HEK293T (cell line): ENCODE measurements around the gene IDH3A.

Experiments
- CTCF ChIA-PET: fragments of 350-600 bp; formaldehyde crosslinking; extraction: SDS; loops from one replicate; lab custom pipeline; 2021; ENCODE audit warnings: antibody characterized with exemption, inconsistent platforms; lab: Yijun Ruan, JAX
- POLR2A ChIA-PET: fragments of 350-600 bp; formaldehyde crosslinking; extraction: SDS; loops from one replicate; lab custom pipeline; 2020; ENCODE audit warnings: antibody characterized with exemption, inconsistent platforms; lab: Yijun Ruan, JAX
- DNase-seq: peaks from one replicate; pipeline ENCODE4 v3.0.0; 2012; ENCODE audit warnings: mixed read lengths; ENCODE audit errors: extremely low spot score
- ARNT ChIP-seq: fragments of 450-650 bp; IDR thresholded peaks from 2 replicates; pipeline ENCODE4 v1.6.1; 2017; ENCODE audit warnings: mild to moderate bottlenecking
- BHLHE40 ChIP-seq: fragments of 450-650 bp; IDR thresholded peaks from 2 replicates; pipeline ENCODE4 v1.6.1; 2016; ENCODE audit warnings: mild to moderate bottlenecking, moderate library complexity, borderline replicate concordance
- CTBP1 ChIP-seq: fragments of 450-650 bp; IDR thresholded peaks from 2 replicates; pipeline ENCODE4 v1.6.1; 2016; ENCODE audit warnings: borderline replicate concordance
- ELF4 ChIP-seq: fragments of 450-650 bp; IDR thresholded peaks from 2 replicates; pipeline ENCODE4 v1.6.1; 2017; ENCODE audit warnings: antibody characterized with exemption
- FOXA1 ChIP-seq: fragments of 450-650 bp; IDR thresholded peaks from 2 replicates; pipeline ENCODE4 v1.6.1; 2016; ENCODE audit warnings: mild to moderate bottlenecking
- FOXK2 ChIP-seq: fragments of 450-650 bp; IDR thresholded peaks from 2 replicates; pipeline ENCODE4 v1.6.1; 2016; ENCODE audit warnings: mild to moderate bottlenecking
- FOXM1 ChIP-seq: fragments of 450-650 bp; IDR thresholded peaks from 2 replicates; pipeline ENCODE4 v1.6.1; 2017; ENCODE audit warnings: mild to moderate bottlenecking, borderline replicate concordance
- HDGF ChIP-seq: fragments of 450-650 bp; IDR thresholded peaks from 2 replicates; pipeline ENCODE4 v1.6.1; 2017; ENCODE audit warnings: antibody characterized with exemption, borderline replicate concordance
- L3MBTL2 ChIP-seq: fragments of 450-650 bp; conservative IDR thresholded peaks from 2 replicates; pipeline ENCODE4 v1.6.1; 2016; ENCODE audit warnings: mild to moderate bottlenecking
- LEF1 ChIP-seq: fragments of 450-650 bp; IDR thresholded peaks from 2 replicates; pipeline ENCODE4 v1.6.1; 2017; ENCODE audit warnings: mild to moderate bottlenecking, borderline replicate concordance
- NFRKB ChIP-seq: fragments of 450-650 bp; IDR thresholded peaks from 2 replicates; pipeline ENCODE4 v1.6.1; 2016; ENCODE audit warnings: mild to moderate bottlenecking, moderate library complexity
- PKNOX1 ChIP-seq: fragments of 450-650 bp; IDR thresholded peaks from 2 replicates; pipeline ENCODE4 v1.6.1; 2016
- SP1 ChIP-seq: fragments of 450-650 bp; IDR thresholded peaks from 2 replicates; pipeline ENCODE4 v1.6.1; 2017
- SUZ12 ChIP-seq: fragments of 450-650 bp; IDR thresholded peaks from 2 replicates; pipeline ENCODE4 v1.6.1; 2016; ENCODE audit warnings: mild to moderate bottlenecking
- TARDBP ChIP-seq: fragments of 450-650 bp; IDR thresholded peaks from 2 replicates; pipeline ENCODE4 v1.6.1; 2016
- ZNF384 ChIP-seq: fragments of 450-650 bp; IDR thresholded peaks from 2 replicates; pipeline ENCODE4 v1.6.1; 2016

The IDH3A gene

GRCh38 chr15:78149068-78149804, at the start of gene IDH3A:
TSS of gene IDH3A (plus strand) at chr15:78149362. CDS start at chr15:78149404, 42 bp downstream.
- TF ChIP-seq ZNF384 = no peak
- no peak for TF ChIP-seq ARNT
- TF ChIP-seq ELF4 = peak; percentile 76
- peak; percentile 100 for DNase-seq
- POLR2A ChIA-PET = interaction anchor here (0.6 to 4.3 kb wide), 10 partner anchors 11 to 190 kb away, joined by 3 to 40 read pairs (median 3); partner anchors contain the start of genes CIB2 and SKIC8
- CTCF ChIA-PET = interaction anchor here (0.5 to 1.3 kb wide), 4 partner anchors 18 to 247 kb away, joined by 3 to 4 read pairs (median 4); partner anchors contain the start of gene CIB2

DNA sequence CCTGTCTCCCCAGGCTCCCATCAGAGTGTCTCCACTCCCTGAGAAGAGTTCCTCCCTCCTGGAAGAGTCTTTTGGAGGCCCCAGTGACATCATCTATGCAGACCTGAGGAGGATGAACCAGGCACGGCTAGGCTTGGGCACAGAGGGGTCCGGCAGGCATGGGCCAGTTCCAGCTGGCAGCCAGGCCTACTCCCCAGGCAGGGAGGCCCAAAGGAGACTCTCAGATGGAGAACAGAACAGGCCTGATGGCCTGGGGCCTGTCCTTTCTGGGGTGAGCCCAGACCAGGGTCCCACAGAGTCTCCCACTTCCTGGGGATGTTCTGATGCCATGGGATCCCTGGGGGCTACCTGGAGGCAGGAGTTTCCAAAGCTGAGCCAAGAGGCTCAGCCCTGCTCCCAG, 48.3 kb upstream of the IDH3A start:
- TF ChIP-seq NFRKB (no peak), LEF1 (no peak), BHLHE40 (no peak), ARNT (no peak), FOXK2 (no peak), FOXM1 (no peak), SP1 (no peak), ELF4 (no peak), TARDBP (no peak), PKNOX1 (no peak), HDGF (no peak), L3MBTL2 (no peak), FOXA1 (no peak), ZNF384 (no peak), SUZ12 (no peak), CTBP1 (no peak)
- CTCF ChIA-PET = interaction anchor here (1.2 kb wide), 1 partner anchor 17 kb away, joined by 3 read pairs; no protein-coding TSS in a partner anchor
- POLR2A ChIA-PET = no interaction called here

GRCh38 chr15:78101423-78102105, 47.6 kb upstream of the IDH3A start:
- TF ChIP-seq SUZ12 (no peak), ZNF384 (no peak), FOXM1 (no peak)
- ChIA-PET CTCF (interaction anchor here (1.2 kb wide), 1 partner anchor 18 kb away, joined by 3 read pairs; no protein-coding TSS in a partner anchor), POLR2A (interaction anchor here (0.9 kb wide), 1 partner anchor 29 kb away, joined by 5 read pairs; no protein-coding TSS in a partner anchor)
- no peak for DNase-seq

More for the DNA sequence above, 48.3 kb upstream of the IDH3A start:
- DNase-seq = no peak

- no peak for TF ChIP-seq ZNF384
- no peak for TF ChIP-seq TARDBP
- no peak for TF ChIP-seq SP1
- no peak for TF ChIP-seq L3MBTL2
- no peak for TF ChIP-seq LEF1
- no peak for TF ChIP-seq FOXK2
- no peak for TF ChIP-seq ELF4
- no peak for TF ChIP-seq ARNT
- TF ChIP-seq CTBP1 = no peak
- no peak for TF ChIP-seq NFRKB
- no peak for TF ChIP-seq PKNOX1
- TF ChIP-seq BHLHE40 = no peak
- no peak for TF ChIP-seq SUZ12
- TF ChIP-seq FOXM1 = no peak
- TF ChIP-seq HDGF = no peak
- TF ChIP-seq FOXA1 = no peak
- CTCF ChIA-PET = interaction anchor here (1.2 kb wide), 1 partner anchor 18 kb away, joined by 3 read pairs; no protein-coding TSS in a partner anchor
- POLR2A ChIA-PET = interaction anchor here (0.9 kb wide), 1 partner anchor 30 kb away, joined by 5 read pairs; no protein-coding TSS in a partner anchor
- no peak for DNase-seq
Measured at GRCh38 chr15:78102211-78102610, 47.0 kb upstream of the IDH3A start.

DNA sequence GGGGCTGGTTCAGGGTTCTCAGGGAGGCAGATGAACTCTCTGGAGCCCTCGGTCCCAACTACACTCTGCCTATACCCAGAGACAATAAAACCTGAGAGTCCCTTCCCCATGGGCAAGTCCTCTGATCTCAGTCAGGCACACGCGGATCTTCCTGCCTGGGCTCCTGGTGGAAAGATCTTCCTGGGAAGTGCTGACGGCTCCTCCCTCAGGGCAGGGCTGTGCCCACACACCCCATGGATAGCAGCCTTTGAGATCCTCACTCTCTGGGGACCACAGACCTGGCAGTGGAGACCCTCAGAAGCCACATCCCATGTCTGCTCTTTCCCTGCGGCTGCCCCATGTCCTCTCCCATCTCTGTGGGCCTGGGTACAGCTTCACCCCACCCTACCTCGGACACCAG, 46.4 kb upstream of the IDH3A start:
- POLR2A ChIA-PET = no interaction called here

More for the DNA sequence above, 46.4 kb upstream of the IDH3A start:
- TF ChIP-seq ELF4 (no peak), HDGF (no peak), LEF1 (no peak), CTBP1 (no peak), SP1 (no peak), FOXA1 (no peak), SUZ12 (no peak), FOXK2 (no peak), ARNT (no peak), FOXM1 (no peak), L3MBTL2 (no peak), TARDBP (no peak), BHLHE40 (no peak), PKNOX1 (no peak), NFRKB (no peak), ZNF384 (no peak)
- DNase-seq = no peak
- CTCF ChIA-PET = interaction anchor here (1.1 kb wide), 1 partner anchor 21 kb away, joined by 4 read pairs; no protein-coding TSS in a partner anchor
